BJ (cell line): ENCODE measurements around the gene PPP1R13B. TPM values are rescaled to one million over a fixed set of nuclear protein-coding genes. Genes with fewer than 3 reads are reported as not detected.

Experiments
- CTCF ChIA-PET: fragments of 350-600 bp; formaldehyde crosslinking; extraction: SDS; loops from one replicate; lab custom pipeline; 2021; ENCODE audit warnings: antibody characterized with exemption, inconsistent platforms; lab: Yijun Ruan, JAX
- POLR2A ChIA-PET: fragments of 300-600 bp; sonication (Branson Sonifier 250); formaldehyde crosslinking; extraction: SDS; loops from one replicate; lab custom pipeline; 2021; ENCODE audit warnings: antibody characterized with exemption; lab: Charles Lee
- DNase-seq: peaks from one replicate; pipeline ENCODE4 v3.0.0-alpha.2; 2011; ENCODE audit warnings: low read depth
- H3K27me3 ChIP-seq: 2 replicates; pipeline ENCODE4 v1.6.0; 2011; ENCODE audit warnings: low read length; ENCODE audit not compliant: control insufficient read depth, insufficient read depth
- H3K36me3 ChIP-seq: 2 replicates; pipeline ENCODE4 v1.5.1; 2011; ENCODE audit warnings: low read length; ENCODE audit not compliant: control insufficient read depth, insufficient read depth
- H3K4me3 ChIP-seq: 2 replicates; pipeline ENCODE4 v1.5.1; 2011; ENCODE audit warnings: low read depth, mild to moderate bottlenecking, control low read depth, low read length
- polyA plus RNA-seq: library from polyadenylated mRNA; depleted of rRNA; stranded (reverse); fragments of >200 nt; gene quantifications from 2 replicates; pipeline ENCODE4 v1.2.3, GENCODE V29; 2011
- TF ChIP-seq, protein P1 (sequence below): IDR thresholded peaks from 2 replicates; pipeline ENCODE4 v1.5.1; 2011; ENCODE audit warnings: low read depth, mild to moderate bottlenecking, control low read depth, inconsistent platforms, low read length, moderate library complexity; ENCODE audit not compliant: insufficient read depth

Gene PPP1R13B
- polyA plus RNA-seq, 1 experiment: 3.3 TPM

DNA sequence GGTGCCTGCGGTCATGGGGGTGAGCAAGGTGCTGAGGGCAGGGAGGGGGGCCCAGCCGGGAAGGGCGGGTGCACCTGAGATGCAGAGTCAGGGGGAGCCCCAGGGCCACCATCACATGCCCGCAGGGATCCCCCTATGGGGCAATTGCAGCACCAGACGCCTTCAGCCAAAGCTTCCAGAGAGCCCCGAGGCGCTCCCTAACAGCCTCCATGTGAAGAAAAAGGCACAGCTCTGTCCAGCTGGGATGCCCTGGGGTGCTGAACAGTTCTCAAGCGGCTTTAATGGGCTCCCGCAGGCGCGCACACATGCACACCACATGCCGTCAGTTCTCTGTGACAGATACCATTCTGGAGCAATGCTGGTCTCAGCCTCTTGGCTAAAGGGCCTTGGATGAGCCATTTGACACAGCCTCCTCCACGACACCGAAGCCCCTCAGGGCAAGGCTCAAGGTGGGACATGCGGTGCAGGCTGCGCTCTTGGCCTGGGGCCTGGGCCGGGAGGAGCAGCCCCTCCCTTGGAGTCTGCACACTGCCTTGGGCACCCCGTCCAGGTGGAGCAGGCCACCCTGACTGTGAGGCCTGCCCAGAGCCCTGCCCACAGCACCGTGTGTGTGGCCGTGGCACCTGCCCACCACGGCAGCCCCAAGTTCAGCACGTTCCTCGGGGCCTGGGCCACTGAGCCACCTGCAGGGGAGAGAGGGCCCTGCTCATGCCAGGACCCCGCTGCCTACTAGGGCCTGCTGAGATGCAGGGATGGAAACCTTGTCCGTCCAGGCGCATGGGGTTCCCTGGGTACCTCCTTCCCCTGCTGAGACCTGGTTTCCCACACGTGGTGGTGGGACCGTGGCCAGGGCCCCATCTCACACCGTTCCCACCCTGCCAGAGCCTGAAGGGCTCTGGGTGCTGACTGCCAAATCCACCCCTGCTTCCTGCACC, 139.8 kb downstream of the PPP1R13B start:
- H3K36me3 ChIP-seq: peaks cover 22% of the 10 kb centered on the region
- CTCF ChIA-PET: interaction anchor here (1.2 kb wide), 1 partner anchor 11 kb away, joined by 3 read pairs; no protein-coding TSS in a partner anchor
- TF ChIP-seq, protein P1, sequence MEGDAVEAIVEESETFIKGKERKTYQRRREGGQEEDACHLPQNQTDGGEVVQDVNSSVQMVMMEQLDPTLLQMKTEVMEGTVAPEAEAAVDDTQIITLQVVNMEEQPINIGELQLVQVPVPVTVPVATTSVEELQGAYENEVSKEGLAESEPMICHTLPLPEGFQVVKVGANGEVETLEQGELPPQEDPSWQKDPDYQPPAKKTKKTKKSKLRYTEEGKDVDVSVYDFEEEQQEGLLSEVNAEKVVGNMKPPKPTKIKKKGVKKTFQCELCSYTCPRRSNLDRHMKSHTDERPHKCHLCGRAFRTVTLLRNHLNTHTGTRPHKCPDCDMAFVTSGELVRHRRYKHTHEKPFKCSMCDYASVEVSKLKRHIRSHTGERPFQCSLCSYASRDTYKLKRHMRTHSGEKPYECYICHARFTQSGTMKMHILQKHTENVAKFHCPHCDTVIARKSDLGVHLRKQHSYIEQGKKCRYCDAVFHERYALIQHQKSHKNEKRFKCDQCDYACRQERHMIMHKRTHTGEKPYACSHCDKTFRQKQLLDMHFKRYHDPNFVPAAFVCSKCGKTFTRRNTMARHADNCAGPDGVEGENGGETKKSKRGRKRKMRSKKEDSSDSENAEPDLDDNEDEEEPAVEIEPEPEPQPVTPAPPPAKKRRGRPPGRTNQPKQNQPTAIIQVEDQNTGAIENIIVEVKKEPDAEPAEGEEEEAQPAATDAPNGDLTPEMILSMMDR: no peak
- DNase-seq: no peak
- POLR2A ChIA-PET: no interaction called here
- H3K27me3 ChIP-seq: no peaks in the 10 kb centered on the region
- no peak overlapping the region for H3K4me3 ChIP-seq

- Histone ChIP-seq H3K36me3 (peaks cover 29% of the 10 kb centered on the region), H3K4me3 (no peak overlapping the region), H3K27me3 (no peaks in the 10 kb centered on the region)
- ChIA-PET POLR2A (no interaction called here), CTCF (interaction anchor here (1.2 kb wide), 1 partner anchor 10 kb away, joined by 3 read pairs; no protein-coding TSS in a partner anchor)
- TF ChIP-seq, protein P1: no peak
- DNase-seq: no peak
Measured at GRCh38 chr14:103706551-103707328, 140.6 kb downstream of the PPP1R13B start.

DNA sequence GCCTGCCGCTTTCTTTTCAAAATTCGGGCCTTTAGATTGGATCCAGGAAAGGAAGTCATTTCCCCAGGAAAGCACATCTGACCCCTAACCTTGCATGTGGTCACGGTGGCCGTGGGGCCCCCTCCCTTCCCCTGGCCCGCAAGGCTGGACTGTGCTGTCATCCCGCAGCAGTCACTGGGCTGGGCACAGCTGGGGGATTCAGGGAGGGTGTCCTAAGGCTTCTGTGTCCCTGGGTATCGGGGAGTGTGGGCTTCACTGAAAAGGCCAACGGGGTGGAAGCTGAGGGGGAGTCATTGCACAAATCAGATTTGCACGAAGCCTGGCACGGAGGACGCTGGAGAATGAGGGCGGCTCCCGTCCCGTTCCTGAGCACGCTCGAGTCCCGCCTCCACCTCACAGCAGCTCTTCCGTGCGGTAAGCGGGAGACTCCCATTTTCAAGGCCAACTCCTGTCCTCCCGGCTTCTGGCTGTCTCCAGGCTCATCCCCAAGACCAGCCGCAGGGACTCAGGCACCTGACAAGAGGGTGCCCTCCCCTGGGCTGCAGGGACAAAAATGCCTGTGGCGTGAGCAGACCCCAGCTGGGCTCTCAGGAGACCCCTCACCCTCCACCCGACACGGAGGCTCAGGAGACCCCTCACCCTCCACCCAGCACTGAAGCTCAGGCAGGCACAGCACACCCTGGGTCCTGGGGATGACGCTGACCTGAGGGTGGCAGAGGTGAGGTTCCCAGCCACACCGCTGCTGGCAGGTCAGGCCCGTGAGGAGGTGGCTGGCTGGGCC, 141.7 kb downstream of the PPP1R13B start:
- Histone ChIP-seq H3K27me3 (no peaks in the 10 kb centered on the region), H3K4me3 (no peak overlapping the region), H3K36me3 (peaks cover 34% of the 10 kb centered on the region)
- TF ChIP-seq, protein P1: no peak
- ChIA-PET POLR2A (no interaction called here), CTCF (interaction anchor here (0.5 kb wide), 1 partner anchor 75 kb away, joined by 3 read pairs; no protein-coding TSS in a partner anchor)
- no peak for DNase-seq

DNA sequence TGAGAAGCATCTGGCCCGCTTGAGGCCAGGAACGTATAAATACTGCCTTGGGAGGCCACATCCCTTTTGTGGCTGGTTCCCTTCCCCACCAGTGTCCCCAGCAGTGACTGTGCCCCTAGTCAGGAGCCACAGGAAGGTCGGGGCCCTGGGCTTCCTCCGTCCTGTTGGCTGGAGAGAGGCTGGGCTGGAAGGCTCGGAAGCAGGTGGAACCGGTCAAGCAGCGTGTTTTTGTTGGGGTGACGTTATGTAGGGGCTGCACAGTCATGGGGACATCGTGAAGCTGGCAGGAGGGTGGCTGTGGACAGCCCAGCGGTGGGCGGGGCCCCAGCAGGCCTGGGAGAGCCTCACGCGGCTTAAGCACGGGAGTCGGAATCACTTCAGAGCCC, 142.3 kb downstream of the PPP1R13B start:
- TF ChIP-seq, protein P1: no peak
- Histone ChIP-seq H3K36me3 (peaks cover 39% of the 10 kb centered on the region), H3K27me3 (no peaks in the 10 kb centered on the region), H3K4me3 (no peak overlapping the region)
- ChIA-PET POLR2A (no interaction called here), CTCF (interaction anchor here (0.5 kb wide), 1 partner anchor 74 kb away, joined by 3 read pairs; no protein-coding TSS in a partner anchor)
- no peak for DNase-seq
